Mesenchymal stem cell (in vitro differentiated cells and primary cell): Measurements from ENCODE around the gene FAM78B.

Experiments
- DNase-seq: peaks from one replicate; pipeline ENCODE4 v3.0.0-alpha.2; 2013
- H2AFZ ChIP-seq: one replicate; pipeline ENCODE4 v1.6.1; 2013; ENCODE audit warnings: low read depth, mild to moderate bottlenecking, control low read depth, inconsistent platforms, low read length, moderate library complexity
- H2AK5ac ChIP-seq: 2 replicates; pipeline ENCODE4 v1.6.1; 2013; ENCODE audit warnings: low read length, moderate library complexity, mild to moderate bottlenecking, inconsistent platforms; ENCODE audit not compliant: severe bottlenecking
- H2BK120ac ChIP-seq: one replicate; pipeline ENCODE4 v1.6.1; 2013; ENCODE audit warnings: low read depth, mild to moderate bottlenecking, inconsistent platforms, low read length, moderate library complexity
- H2BK12ac ChIP-seq, 2 experiments: one replicate each; pipeline ENCODE4 v1.6.1; 2013; ENCODE audit warnings: inconsistent platforms in 2 of 2, low read length in 2 of 2, mild to moderate bottlenecking in 2 of 2, moderate library complexity in 2 of 2, control low read depth in 1 of 2
- H2BK15ac ChIP-seq: one replicate; pipeline ENCODE4 v1.6.1; 2013; ENCODE audit warnings: mild to moderate bottlenecking, low read depth, inconsistent platforms; ENCODE audit not compliant: poor library complexity, severe bottlenecking
- H2BK5ac ChIP-seq: 2 replicates; pipeline ENCODE4 v1.6.1; 2013; ENCODE audit warnings: low read depth, mild to moderate bottlenecking, low read length, control low read depth, inconsistent platforms; ENCODE audit not compliant: poor library complexity, severe bottlenecking
- H3K14ac ChIP-seq, 2 experiments: one replicate each; pipeline ENCODE4 v1.6.1; 2013; ENCODE audit warnings: inconsistent platforms in 2 of 2, low read length in 2 of 2, control low read depth in 1 of 2, mild to moderate bottlenecking in 1 of 2, moderate library complexity in 1 of 2
- H3K18ac ChIP-seq, 2 experiments: one replicate each; pipeline ENCODE4 v1.6.1; 2013; ENCODE audit warnings: inconsistent platforms in 2 of 2, low read length in 2 of 2, control low read depth in 1 of 2, low read depth in 1 of 2, mild to moderate bottlenecking in 1 of 2
- H3K23ac ChIP-seq, 2 experiments: one replicate each; pipeline ENCODE4 v1.6.1; 2013; ENCODE audit warnings: inconsistent platforms in 2 of 2, low read length in 2 of 2, mild to moderate bottlenecking in 2 of 2, moderate library complexity in 2 of 2, control low read depth in 1 of 2
- H3K27ac ChIP-seq: 2 replicates; pipeline ENCODE4 v1.5.1; 2013; ENCODE audit warnings: mild to moderate bottlenecking, moderate library complexity, low read length, control low read depth, inconsistent platforms; ENCODE audit not compliant: poor library complexity, severe bottlenecking
- H3K27me3 ChIP-seq, 2 experiments: 2 replicates each; pipeline versions ENCODE4 v1.6.1 to v1.7.0; 2013; ENCODE audit warnings: low read length in 2 of 2, mild to moderate bottlenecking in 2 of 2, moderate library complexity in 2 of 2, control low read depth in 1 of 2, inconsistent platforms in 1 of 2; ENCODE audit not compliant: control insufficient read depth in 1 of 2, insufficient read depth in 1 of 2
- H3K36me3 ChIP-seq, 2 experiments: 2 replicates each; pipeline versions ENCODE4 v1.6.1 to v1.7.0; 2013; ENCODE audit warnings: low read length in 2 of 2, control low read depth in 1 of 2, inconsistent platforms in 1 of 2, low read depth in 1 of 2, mild to moderate bottlenecking in 1 of 2; ENCODE audit not compliant: insufficient read depth in 2 of 2, control insufficient read depth in 1 of 2
- H3K4ac ChIP-seq, 2 experiments: one replicate each; pipeline ENCODE4 v1.6.1; 2013; ENCODE audit warnings: inconsistent platforms in 2 of 2, low read length in 2 of 2, mild to moderate bottlenecking in 2 of 2, moderate library complexity in 2 of 2, control low read depth in 1 of 2, low read depth in 1 of 2
- H3K4me1 ChIP-seq: 2 replicates; pipeline ENCODE4 v1.6.1; 2013; ENCODE audit warnings: low read depth, low read length, control low read depth; ENCODE audit not compliant: control insufficient read depth, insufficient read depth
- H3K4me2 ChIP-seq: 2 replicates; pipeline ENCODE4 v1.6.1; 2013; ENCODE audit warnings: low read length, mild to moderate bottlenecking, inconsistent platforms; ENCODE audit not compliant: poor library complexity, severe bottlenecking
- H3K4me3 ChIP-seq, 2 experiments: 2 replicates each; pipeline versions ENCODE4 v1.5.1 to v1.7.0; 2013; ENCODE audit warnings: low read length in 2 of 2, mild to moderate bottlenecking in 2 of 2, control low read depth in 1 of 2, low read depth in 1 of 2; ENCODE audit not compliant: insufficient read depth in 1 of 2
- H3K79me1 ChIP-seq: replicated peaks from 2 replicates; pipeline ENCODE4 v1.6.1; 2013; ENCODE audit warnings: mild to moderate bottlenecking, control low read depth, low read length, inconsistent platforms; ENCODE audit not compliant: poor library complexity, severe bottlenecking
- H3K9ac ChIP-seq: 2 replicates; pipeline ENCODE4 v1.7.0; 2013; ENCODE audit warnings: mild to moderate bottlenecking, low read length, moderate library complexity
- H3K9me3 ChIP-seq: 2 replicates; pipeline ENCODE4 v1.7.0; 2013; ENCODE audit warnings: mild to moderate bottlenecking, low read length; ENCODE audit not compliant: control insufficient read depth
- H4K8ac ChIP-seq: one replicate; pipeline ENCODE4 v1.6.1; 2013; ENCODE audit warnings: inconsistent platforms, mild to moderate bottlenecking, low read length, moderate library complexity
- H4K91ac ChIP-seq: one replicate; pipeline ENCODE4 v1.6.1; 2013; ENCODE audit warnings: mild to moderate bottlenecking, low read length, inconsistent platforms
- WGBS: methylation state at CpG from one replicate; pipeline ENCODE4 v1.1.7; 2013; ENCODE audit warnings: mixed read lengths; 5-methylcytosine and 5-hydroxymethylcytosine counted together

FAM78B gene

GRCh38 chr1:166128195-166128594 lies 38.6 kb downstream of the FAM78B start:
- Histone ChIP-seq H3K27me3 (no peaks in the 10 kb centered on the region), H2BK5ac (no peak overlapping the region), H3K27ac (no peak overlapping the region), H3K14ac (no peak overlapping the region), H3K4me3 (no peak overlapping the region), H2BK120ac (no peak overlapping the region), H2BK15ac (no peak overlapping the region), H3K9me3 (no peaks in the 10 kb centered on the region), H3K4ac (no peak overlapping the region), H4K91ac (no peak overlapping the region), H2AK5ac (no peak overlapping the region), H3K4me1 (no peaks in the 10 kb centered on the region), H3K23ac (no peak overlapping the region), H3K4me2 (no peak overlapping the region), H3K79me1 (no peaks in the 10 kb centered on the region), H2AFZ (no peak overlapping the region), H3K9ac (no peak overlapping the region), H3K18ac (no peak overlapping the region), H2BK12ac (no peak overlapping the region), H4K8ac (no peak overlapping the region), H3K36me3 (no peaks in the 10 kb centered on the region)
- DNase-seq = no peak
- 88% methylated on average over 1 of the region's 1 CpG for WGBS

- Histone ChIP-seq H3K23ac (no peak overlapping the region), H2BK120ac (no peak overlapping the region), H3K4ac (no peak overlapping the region), H3K4me2 (no peak overlapping the region), H3K79me1 (no peaks in the 10 kb centered on the region), H2AFZ (no peak overlapping the region), H3K14ac (no peak overlapping the region), H4K8ac (no peak overlapping the region), H3K36me3 (no peaks in the 10 kb centered on the region), H3K27ac (no peak overlapping the region), H3K4me3 (no peak overlapping the region), H2AK5ac (no peak overlapping the region), H3K18ac (no peak overlapping the region), H3K9ac (no peak overlapping the region), H2BK15ac (no peak overlapping the region), H3K4me1 (no peaks in the 10 kb centered on the region), H3K9me3 (no peaks in the 10 kb centered on the region), H2BK5ac (no peak overlapping the region), H3K27me3 (no peaks in the 10 kb centered on the region), H2BK12ac (no peak overlapping the region), H4K91ac (no peak overlapping the region)
- no peak for DNase-seq
- whole genome bisulfite sequencing = 50% methylated on average over 1 of the region's 1 CpG
These were observed 39.8 kb downstream of the FAM78B start for GRCh38 chr1:166127003-166127402.

GRCh38 chr1:166122873-166123466 lies 43.8 kb downstream of the FAM78B start:
- Histone ChIP-seq H3K27me3 (no peaks in the 10 kb centered on the region), H2AFZ (no peak overlapping the region), H4K8ac (no peak overlapping the region), H4K91ac (no peak overlapping the region), H3K9me3 (no peaks in the 10 kb centered on the region), H3K36me3 (no peaks in the 10 kb centered on the region), H2BK12ac (no peak overlapping the region), H2BK5ac (no peak overlapping the region), H2BK120ac (no peak overlapping the region), H3K9ac (no peak overlapping the region), H3K18ac (no peak overlapping the region), H3K27ac (no peak overlapping the region), H3K79me1 (no peaks in the 10 kb centered on the region), H3K4me1 (no peaks in the 10 kb centered on the region), H3K4me3 (no peak overlapping the region), H3K14ac (no peak overlapping the region), H3K4ac (no peak overlapping the region), H2AK5ac (no peak overlapping the region), H3K4me2 (no peak overlapping the region), H2BK15ac (no peak overlapping the region), H3K23ac (no peak overlapping the region)
- no peak for DNase-seq
- WGBS = 58% methylated on average over 8 of the region's 8 CpGs

GRCh38 chr1:166121010-166121409 lies 45.8 kb downstream of the FAM78B start:
- Histone ChIP-seq H3K79me1 (no peaks in the 10 kb centered on the region), H3K4me2 (no peak overlapping the region), H2BK5ac (no peak overlapping the region), H2AFZ (no peak overlapping the region), H4K8ac (no peak overlapping the region), H3K23ac (no peak overlapping the region), H2AK5ac (no peak overlapping the region), H3K4me3 (no peak overlapping the region), H2BK120ac (no peak overlapping the region), H3K9ac (no peak overlapping the region), H2BK15ac (no peak overlapping the region), H3K18ac (no peak overlapping the region), H3K14ac (no peak overlapping the region), H3K27me3 (no peaks in the 10 kb centered on the region), H2BK12ac (no peak overlapping the region), H3K36me3 (no peaks in the 10 kb centered on the region), H4K91ac (no peak overlapping the region), H3K4ac (no peak overlapping the region), H3K27ac (no peak overlapping the region), H3K4me1 (no peaks in the 10 kb centered on the region), H3K9me3 (no peaks in the 10 kb centered on the region)
- WGBS = 79% methylated on average over 4 of the region's 4 CpGs
- DNase-seq = no peak
